CD14-positive monocyte (primary cell): ENCODE results near the gene ZRSR2. TPM values are rescaled to one million over a fixed set of nuclear protein-coding genes. Genes with fewer than 3 reads are reported as not detected.
"Not testable (repeated sequence)": the region's sequence is repeated elsewhere in the genome, so short reads cannot be mapped to it uniquely, and the experiment has no call there.

Experiments
- DNase-seq, 3 donors: peaks; one replicate each; pipeline ENCODE4 v3.0.0-alpha.2; 2011 to 2022
- H2AFZ ChIP-seq: 2 replicates; pipeline ENCODE4 v1.6.0; 2012; ENCODE audit warnings: mild to moderate bottlenecking, low read depth, low read length, inconsistent platforms; ENCODE audit not compliant: insufficient read depth, poor library complexity, severe bottlenecking
- H3K27ac ChIP-seq, 2 donors: 1 replicate in 1 of 2; 2 replicates in 1 of 2; pipeline ENCODE4 v1.5.1; 2012 to 2013; ENCODE audit warnings: low read length in 2 of 2, control low read depth in 1 of 2, inconsistent platforms in 1 of 2, low read depth in 1 of 2, mild to moderate bottlenecking in 1 of 2
- H3K27me3 ChIP-seq, 2 donors: one replicate each; pipeline versions ENCODE4 v1.6.0 to v1.6.1; 2011 to 2013; ENCODE audit warnings: low read length in 2 of 2; ENCODE audit not compliant: control insufficient read depth in 2 of 2, insufficient read depth in 2 of 2
- H3K36me3 ChIP-seq, 2 donors: replicated peaks in 1 of 2; 1 replicate in 1 of 2; 2 replicates in 1 of 2; pipeline versions ENCODE4 v1.5.1 to v1.6.1; 2012 to 2013; ENCODE audit warnings: low read length in 2 of 2, control low read depth in 1 of 2, inconsistent platforms in 1 of 2, mild to moderate bottlenecking in 1 of 2; ENCODE audit not compliant: insufficient read depth in 2 of 2, control insufficient read depth in 1 of 2
- H3K4me1 ChIP-seq, 2 donors: 1 replicate in 1 of 2; 2 replicates in 1 of 2; pipeline versions ENCODE4 v1.5.1 to v1.6.1; 2012 to 2013; ENCODE audit warnings: low read length in 2 of 2, control low read depth in 1 of 2, inconsistent platforms in 1 of 2, mild to moderate bottlenecking in 1 of 2, moderate library complexity in 1 of 2; ENCODE audit not compliant: insufficient read depth in 2 of 2, control insufficient read depth in 1 of 2
- H3K4me2 ChIP-seq: replicated peaks from 2 replicates; pipeline ENCODE3; 2012; ENCODE audit warnings: low read length, moderate library complexity, mild to moderate bottlenecking; ENCODE audit not compliant: poor library complexity, severe bottlenecking; ENCODE audit errors: extremely low read depth
- H3K4me3 ChIP-seq, 3 experiments: fragments of 200-600 bp in 1 of 3; sonication (generic) in 1 of 3; replicated peaks in 1 of 3; 1 replicate in 2 of 3; 2 replicates in 1 of 3; pipeline ENCODE4 v1.5.1; 2011 to 2013; ENCODE audit warnings: low read length in 3 of 3, mild to moderate bottlenecking in 3 of 3, control low read depth in 2 of 3, low read depth in 2 of 3, inconsistent platforms in 1 of 3, moderate library complexity in 1 of 3
- H3K79me2 ChIP-seq: 2 replicates; pipeline ENCODE4 v1.6.0; 2012; ENCODE audit warnings: mild to moderate bottlenecking, control low read depth, inconsistent platforms, low read length, moderate library complexity; ENCODE audit not compliant: insufficient read depth
- H3K9ac ChIP-seq: 2 replicates; pipeline ENCODE4 v1.6.0; 2017; ENCODE audit warnings: low read length, mild to moderate bottlenecking; ENCODE audit not compliant: insufficient read depth, poor library complexity, severe bottlenecking
- H3K9me3 ChIP-seq, 2 donors: replicated peaks in 1 of 2; 1 replicate in 1 of 2; 2 replicates in 1 of 2; pipeline versions ENCODE4 v1.5.1 to v1.6.1; 2012 to 2013; ENCODE audit warnings: low read length in 2 of 2, control low read depth in 1 of 2; ENCODE audit not compliant: control insufficient read depth in 1 of 2, insufficient read depth in 1 of 2
- H4K20me1 ChIP-seq: 2 replicates; pipeline ENCODE4 v1.6.0; 2012; ENCODE audit warnings: mild to moderate bottlenecking, low read length, control low read depth, moderate library complexity; ENCODE audit not compliant: insufficient read depth
- H3K27ac Mint-ChIP-seq, 7 donors: one replicate each; pipeline ENCODE4 v1.8.0; 2020; ENCODE audit warnings: mild to moderate bottlenecking in 7 of 7, mixed read lengths in 7 of 7, moderate library complexity in 6 of 7, inconsistent platforms in 2 of 7
- H3K27me3 Mint-ChIP-seq, 3 donors: one replicate each; pipeline ENCODE4 v1.8.0; 2021 to 2022; ENCODE audit warnings: low read depth in 3 of 3, mild to moderate bottlenecking in 3 of 3, mixed read lengths in 3 of 3, moderate library complexity in 3 of 3, inconsistent platforms in 1 of 3
- H3K36me3 Mint-ChIP-seq, 2 donors: one replicate each; pipeline ENCODE4 v1.8.0; 2020; ENCODE audit warnings: mixed read lengths in 2 of 2, inconsistent platforms in 1 of 2, mild to moderate bottlenecking in 1 of 2
- H3K4me1 Mint-ChIP-seq: one replicate; pipeline ENCODE4 v1.8.0; 2020; ENCODE audit warnings: mild to moderate bottlenecking, mixed read lengths
- H3K4me3 Mint-ChIP-seq, 2 donors: one replicate each; pipeline ENCODE4 v1.8.0; 2020; ENCODE audit warnings: mild to moderate bottlenecking in 2 of 2, mixed read lengths in 2 of 2, moderate library complexity in 1 of 2
- H3K9me3 Mint-ChIP-seq, 7 donors: one replicate each; pipeline ENCODE4 v1.8.0; 2020 to 2022; ENCODE audit warnings: mixed read lengths in 7 of 7, mild to moderate bottlenecking in 6 of 7, moderate library complexity in 6 of 7, inconsistent platforms in 2 of 7
- whole genome bisulfite sequencing: methylation state at CpG from one replicate; pipeline ENCODE4 v1.1.5; 2013; ENCODE audit warnings: missing lambda C conversion rate; ENCODE audit not compliant: insufficient coverage; 5-methylcytosine and 5-hydroxymethylcytosine counted together
- intact Hi-C, 2 donors: fragments of 100-400 bp; cut with micrococcal nuclease; formaldehyde crosslinking; loops; one replicate each; pipeline versions ENCODE4 v1.15.0 to v1.15.1; 2023
- polyA plus RNA-seq, 3 donors: library from polyadenylated mRNA; depleted of rRNA in 1 of 3; unstranded in 2 of 3; stranded (reverse) in 1 of 3; fragments of 300-500 nt in 2 of 3; fragments of >200 nt in 1 of 3; fragmentation: Illumina TruSeq in 2 of 3; gene quantifications; 1 replicate in 2 of 3; 2 replicates in 1 of 3; pipeline ENCODE4 v1.2.3, GENCODE V29; 2012 to 2021
- TF ChIP-seq, protein P1 (sequence below): fragments of 200-600 bp; IDR thresholded peaks from one replicate; pipeline ENCODE4 v1.8.0; 2022; ENCODE audit warnings: antibody characterized with exemption, mild to moderate bottlenecking

Gene ZRSR2
- polyA plus RNA-seq, 3 donors: 9.3 to 32.1 (median 11.2) TPM

DNA sequence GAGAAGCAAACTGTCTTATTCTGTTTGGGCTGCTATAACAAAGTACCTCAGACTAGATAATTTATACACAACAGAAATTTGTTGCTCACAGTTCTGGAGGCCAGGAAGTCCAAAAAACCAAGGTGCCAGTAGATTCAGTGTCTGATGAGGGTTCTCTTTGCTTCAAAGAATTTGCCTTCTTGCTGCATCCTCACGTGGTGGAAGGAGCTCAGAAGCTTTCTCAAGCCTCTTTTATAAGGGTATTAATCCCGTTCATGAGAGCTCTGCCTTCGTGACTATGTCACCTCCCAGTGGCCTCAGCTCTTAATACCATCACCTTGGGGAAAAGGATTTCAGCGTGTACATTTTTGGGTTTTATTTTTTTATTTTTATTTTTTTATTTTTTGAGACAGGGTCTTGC, 32.1 kb upstream of the ZRSR2 start:
- H3K4me1 Mint-ChIP-seq: peaks cover 5% of the 10 kb centered on the region
- no CpG with 5 or more reads among the region's 4 CpGs for WGBS
- H3K9me3 Mint-ChIP-seq: no peaks in the 10 kb centered on the region
- Histone ChIP-seq H3K4me2 (no peak overlapping the region), H3K9ac (no peak overlapping the region), H3K27ac (no peak overlapping the region), H2AFZ (no peak overlapping the region), H4K20me1 (no peaks in the 10 kb centered on the region), H3K79me2 (peaks cover 15% of the 10 kb centered on the region), H3K9me3 (no peaks in the 10 kb centered on the region), H3K4me3 (no peak overlapping the region), H3K36me3 (peaks cover 2 to 21% of the 10 kb centered on the region in 2 donors), H3K27me3 (no peaks in the 10 kb centered on the region), H3K4me1 (peaks cover 2 to 7% of the 10 kb centered on the region in 2 donors)
- peak overlapping the region in 2 of 7 donors; percentile 41 to 72 for H3K27ac Mint-ChIP-seq
- peaks cover 9 to 50% of the 10 kb centered on the region in 2 donors for H3K36me3 Mint-ChIP-seq
- no peak overlapping the region for H3K4me3 Mint-ChIP-seq
- H3K27me3 Mint-ChIP-seq: peaks cover 0 to 4% (median 0%) of the 10 kb centered on the region in 3 donors
- TF ChIP-seq, protein P1, sequence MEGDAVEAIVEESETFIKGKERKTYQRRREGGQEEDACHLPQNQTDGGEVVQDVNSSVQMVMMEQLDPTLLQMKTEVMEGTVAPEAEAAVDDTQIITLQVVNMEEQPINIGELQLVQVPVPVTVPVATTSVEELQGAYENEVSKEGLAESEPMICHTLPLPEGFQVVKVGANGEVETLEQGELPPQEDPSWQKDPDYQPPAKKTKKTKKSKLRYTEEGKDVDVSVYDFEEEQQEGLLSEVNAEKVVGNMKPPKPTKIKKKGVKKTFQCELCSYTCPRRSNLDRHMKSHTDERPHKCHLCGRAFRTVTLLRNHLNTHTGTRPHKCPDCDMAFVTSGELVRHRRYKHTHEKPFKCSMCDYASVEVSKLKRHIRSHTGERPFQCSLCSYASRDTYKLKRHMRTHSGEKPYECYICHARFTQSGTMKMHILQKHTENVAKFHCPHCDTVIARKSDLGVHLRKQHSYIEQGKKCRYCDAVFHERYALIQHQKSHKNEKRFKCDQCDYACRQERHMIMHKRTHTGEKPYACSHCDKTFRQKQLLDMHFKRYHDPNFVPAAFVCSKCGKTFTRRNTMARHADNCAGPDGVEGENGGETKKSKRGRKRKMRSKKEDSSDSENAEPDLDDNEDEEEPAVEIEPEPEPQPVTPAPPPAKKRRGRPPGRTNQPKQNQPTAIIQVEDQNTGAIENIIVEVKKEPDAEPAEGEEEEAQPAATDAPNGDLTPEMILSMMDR: no peak
- no peak for DNase-seq
- intact Hi-C loops: no loop called here

DNA sequence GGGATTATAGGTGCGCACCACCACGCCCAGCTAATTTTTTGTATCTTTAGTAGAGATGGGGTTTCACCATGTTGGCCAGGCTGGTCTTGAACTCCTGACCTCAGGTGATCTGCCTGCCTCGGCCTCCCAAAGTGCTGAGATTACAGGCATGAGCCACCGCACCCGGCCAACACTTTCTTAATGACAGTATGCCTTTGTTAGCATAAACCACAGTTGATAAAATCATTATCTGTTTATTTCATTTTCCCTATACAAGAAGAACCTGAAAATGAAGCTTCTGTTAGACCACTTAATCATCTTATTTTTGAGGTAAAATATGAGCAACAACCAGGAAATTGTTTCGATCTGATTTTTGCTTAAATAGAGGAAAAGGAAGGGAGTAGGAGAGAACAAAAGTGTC, 30.4 kb upstream of the ZRSR2 start:
- H3K9ac ChIP-seq, H3K4me1 ChIP-seq, H3K4me3 ChIP-seq, DNase-seq, H3K4me2 ChIP-seq, H3K27me3 ChIP-seq, H3K9me3 Mint-ChIP-seq, H3K4me1 Mint-ChIP-seq, intact Hi-C loops, H3K27ac ChIP-seq, H3K27me3 Mint-ChIP-seq, H4K20me1 ChIP-seq, H2AFZ ChIP-seq, H3K4me3 Mint-ChIP-seq, H3K9me3 ChIP-seq: not testable (repeated sequence)
- Histone ChIP-seq H3K79me2 (peaks cover 15% of the 10 kb centered on the region), H3K36me3 (peaks cover 2 to 24% of the 10 kb centered on the region in 2 donors)
- WGBS: no CpG with 5 or more reads among the region's 6 CpGs
- Mint-ChIP-seq H3K36me3 (peaks cover 9 to 44% of the 10 kb centered on the region in 2 donors), H3K27ac (peak overlapping the region in 4 of 7 donors; percentile 4 to 82 (median 36))
